T-helper 2 cell treated with Interferon-gamma antibody and Interleukin-4, amounts not matched to agents 100 ng/mL and 5 ng/mL, for 36 hours (primary cell): ENCODE measurements around the gene RBKS. TPM values are rescaled to one million over a fixed set of nuclear protein-coding genes. Genes with fewer than 3 reads are reported as not detected.
"Not testable (repeated sequence)": the region's sequence is repeated elsewhere in the genome, so short reads cannot be mapped to it uniquely, and the experiment has no call there.

Experiments used
- intact Hi-C: fragments of 100-400 bp; cut with micrococcal nuclease; formaldehyde crosslinking; loops from one replicate; pipeline ENCODE4 v1.15.1; 2023
- total RNA-seq: library from RNA; stranded (reverse); gene quantifications from 2 replicates; pipeline ENCODE4 v1.2.3, GENCODE V29; 2022

Gene RBKS
- total RNA-seq, 1 donor from 2014 or later = 1.8 TPM

DNA sequence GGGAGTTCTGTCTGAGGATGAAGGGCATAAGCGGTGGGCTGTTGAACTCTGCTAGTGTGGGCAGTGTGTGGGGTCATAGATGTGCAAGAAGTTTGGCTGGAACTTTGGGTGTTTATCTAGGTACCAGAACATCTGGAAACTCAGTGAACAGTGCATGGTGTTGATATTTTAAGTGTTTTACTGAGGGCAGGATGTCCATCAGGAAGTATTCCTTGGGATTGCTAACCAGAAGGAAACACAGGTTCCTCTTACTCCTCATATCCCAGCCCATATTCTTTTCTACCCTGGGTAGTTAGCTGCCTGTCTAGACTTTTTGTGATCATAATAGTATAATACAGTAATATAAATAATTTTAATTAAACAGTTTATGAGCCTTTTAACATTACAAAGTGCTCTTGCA, 15.9 kb upstream of the RBKS start:
- intact Hi-C loops = no loop called here

GRCh38 chr2:27904405-27904665, 14.1 kb upstream of the RBKS start:
- intact Hi-C loops = no loop called here

DNA sequence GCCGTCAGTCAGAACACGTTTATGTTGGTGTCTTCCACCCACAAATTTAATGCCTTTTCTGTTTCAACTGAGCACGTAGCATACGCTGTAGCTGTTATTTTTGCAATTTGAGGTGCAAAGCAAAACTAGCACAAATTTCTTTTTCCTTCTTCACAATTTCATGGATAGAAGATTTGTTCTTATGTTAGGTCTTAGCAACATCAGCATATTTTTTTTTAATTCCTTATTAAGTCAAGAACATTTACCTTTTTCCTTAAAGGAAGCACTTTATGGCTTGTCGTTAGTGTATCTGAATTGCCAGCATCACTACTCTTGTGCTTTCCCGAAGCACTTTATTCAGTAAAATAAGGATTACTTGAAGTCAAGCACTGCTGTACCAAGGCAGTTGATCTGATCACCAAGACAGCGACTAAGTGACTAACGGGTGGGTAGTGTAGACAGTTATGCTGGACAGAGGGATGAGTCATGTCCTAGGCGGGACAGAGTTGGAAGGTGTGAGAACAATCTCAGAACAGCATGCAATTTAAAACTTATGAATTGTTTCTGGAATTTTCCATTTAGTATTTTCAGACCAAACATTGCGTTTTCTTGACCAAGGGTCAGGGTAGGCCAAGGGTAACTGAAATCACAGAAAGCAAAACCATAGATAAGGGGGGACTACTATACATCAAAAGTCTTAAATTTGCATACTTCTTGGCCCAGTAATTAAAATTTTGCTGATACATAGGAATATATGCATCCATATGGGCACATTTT, 13.6 kb upstream of the RBKS start:
- intact Hi-C loops = no loop called here

GRCh38 chr2:27903018-27903417, 12.8 kb upstream of the RBKS start:
- intact Hi-C loops = no loop called here

DNA sequence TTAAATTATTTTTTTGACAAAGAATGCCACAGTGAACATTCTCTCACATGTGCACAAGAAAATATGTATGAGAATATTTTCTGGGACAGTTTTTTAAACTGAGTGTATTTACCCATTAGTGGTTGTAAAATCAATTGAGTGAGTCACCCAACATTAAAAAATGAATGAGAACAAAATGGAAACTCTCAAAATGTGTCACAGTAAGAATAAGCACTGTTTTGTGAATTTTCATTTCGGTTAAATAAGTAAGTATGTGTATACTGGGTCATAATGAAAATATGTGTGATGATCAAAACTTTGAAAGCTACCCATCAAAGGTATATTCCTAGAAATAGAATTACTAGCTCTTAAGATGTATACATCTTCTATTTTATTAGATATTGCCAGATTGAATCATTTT, 11.9 kb upstream of the RBKS start:
- intact Hi-C loops = no loop called here

GRCh38 chr2:27901234-27901633, 11.0 kb upstream of the RBKS start:
- intact Hi-C loops = no loop called here

GRCh38 chr2:27897717-27898116, 7.5 kb upstream of the RBKS start:
- intact Hi-C loops = loop anchor here (10.0 kb wide), 1 partner anchor 357 kb away; no protein-coding TSS in a partner anchor

- intact Hi-C loops = loop anchor here (5.0 to 10.0 kb wide), 2 partner anchors 362 to 1224 kb away; partner anchors contain the start of gene CLIP4
These were observed 2.8 kb upstream of the RBKS start for GRCh38 chr2:27893006-27893405.

DNA sequence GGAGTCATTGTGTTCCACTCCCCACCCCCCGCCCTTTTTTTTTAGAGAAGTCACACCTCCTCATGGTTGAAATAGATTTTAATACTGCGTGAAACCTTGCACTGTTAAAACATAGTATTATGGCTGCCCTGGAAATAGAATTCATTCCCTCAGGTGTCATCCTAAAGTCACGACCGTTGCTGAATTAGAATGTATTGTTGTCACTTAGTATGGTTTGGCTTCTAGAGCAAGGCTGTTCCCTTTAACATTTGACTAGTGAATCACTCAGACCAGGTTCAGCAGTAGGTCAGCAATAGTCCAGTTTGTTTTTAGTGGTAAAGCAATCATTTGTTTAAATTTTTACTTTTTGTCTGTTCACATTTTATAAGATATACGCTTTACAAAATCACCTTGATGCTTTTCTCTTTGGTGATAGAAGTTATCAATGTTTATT, 1.5 kb upstream of the RBKS start:
- intact Hi-C loops = loop anchor here (2.0 to 10.0 kb wide), 5 partner anchors 75 to 1226 kb away; partner anchors contain the start of genes CLIP4 and PPP1CB

- intact Hi-C loops = loop anchor here (1.0 to 10.0 kb wide), 7 partner anchors 76 to 1226 kb away; partner anchors contain the start of genes CLIP4, FOSL2, MRPL33 and PPP1CB
These were observed 911 bp upstream of the RBKS start for GRCh38 chr2:27890924-27891672.

- intact Hi-C loops = loop anchor here (1.0 to 10.0 kb wide), 7 partner anchors 77 to 1228 kb away; partner anchors contain the start of genes CLIP4, FOSL2, MRPL33 and PPP1CB
These were observed 427 bp downstream of the RBKS start for GRCh38 chr2:27889774-27890145.

- intact Hi-C loops = no loop called here
These were observed 1.4 kb downstream of the RBKS start for GRCh38 chr2:27888790-27889189.

- intact Hi-C loops = no loop called here
These were observed 2.4 kb downstream of the RBKS start for GRCh38 chr2:27887830-27888229.

- intact Hi-C loops = no loop called here
These were observed 3.1 kb downstream of the RBKS start for GRCh38 chr2:27887111-27887510.

DNA sequence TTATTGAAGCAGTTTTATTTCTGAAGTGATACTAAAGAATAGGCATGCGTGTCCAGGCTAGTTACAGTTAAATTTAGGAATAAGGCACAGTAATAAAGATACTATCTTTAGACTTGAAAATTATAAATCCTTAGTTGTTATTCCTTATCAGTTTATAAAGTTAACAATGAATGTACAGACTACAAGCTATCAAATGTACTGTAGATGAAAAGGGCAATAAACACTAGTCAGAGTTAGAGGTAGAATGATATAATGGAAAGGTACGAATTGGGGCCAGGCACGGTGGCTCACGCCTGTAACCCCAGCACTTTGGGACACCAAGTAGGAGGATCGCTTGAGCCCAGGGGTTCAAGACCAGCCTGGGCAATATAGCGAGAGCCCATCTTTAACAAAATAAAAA, 3.9 kb downstream of the RBKS start:
- intact Hi-C loops = no loop called here

GRCh38 chr2:27885661-27886060, 4.5 kb downstream of the RBKS start:
- intact Hi-C loops = no loop called here

DNA sequence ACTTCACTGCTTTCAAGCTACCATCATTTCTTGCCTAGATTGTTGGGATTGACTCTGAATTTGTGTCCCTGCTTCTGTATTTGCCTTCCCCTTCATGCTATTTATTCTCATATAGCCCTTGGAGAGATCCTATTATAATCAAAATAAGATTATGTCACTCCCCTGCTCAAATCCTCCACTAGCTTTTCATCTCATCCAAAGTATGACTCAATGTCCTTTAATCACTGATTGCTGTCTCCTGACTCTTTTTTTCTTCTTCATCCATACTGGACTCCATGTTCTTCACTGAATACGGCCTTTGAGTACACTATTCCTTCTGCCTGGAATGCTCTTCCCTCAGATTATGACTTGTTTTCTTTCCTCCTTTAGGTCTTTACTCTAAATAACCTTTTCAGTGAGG, 5.0 kb downstream of the RBKS start:
- intact Hi-C loops = no loop called here

- intact Hi-C loops = no loop called here
These were observed 5.6 kb downstream of the RBKS start for GRCh38 chr2:27884601-27885000.

- intact Hi-C loops = not testable (repeated sequence)
These were observed 7.6 kb downstream of the RBKS start for GRCh38 chr2:27882584-27882922.

GRCh38 chr2:27881815-27882583, 8.2 kb downstream of the RBKS start:
- intact Hi-C loops = not testable (repeated sequence)

DNA sequence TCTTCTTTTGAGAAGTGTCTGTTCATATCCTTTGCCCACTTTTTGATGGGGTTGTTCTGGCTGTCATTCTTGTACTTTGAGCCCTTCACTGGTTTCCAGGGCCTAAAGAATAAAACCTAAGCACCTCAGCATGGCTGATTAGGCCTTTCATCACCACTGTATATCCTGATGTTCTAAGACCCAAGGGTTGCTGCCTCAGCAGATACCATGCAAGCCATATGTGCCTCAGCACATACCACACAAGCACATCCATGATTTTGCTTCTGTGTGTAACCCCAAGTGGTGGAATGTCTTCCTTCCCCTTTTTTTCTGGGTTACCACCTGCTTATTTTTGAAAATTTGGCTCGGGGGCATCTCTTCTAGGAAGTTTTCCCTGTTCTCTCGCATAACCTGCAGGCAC, 11.4 kb downstream of the RBKS start:
- intact Hi-C loops = no loop called here
